Right ventricle myocardium superior (tissue), 1 donor: ENCODE data around the gene ARHGAP24. TPM values are rescaled to one million over a fixed set of nuclear protein-coding genes. Genes with fewer than 3 reads are reported as not detected.
A peak's percentile ranks its signal among the peaks of the same experiment; 100 is the strongest.
"Not testable (repeated sequence)": the region's sequence is repeated elsewhere in the genome, so short reads cannot be mapped to it uniquely, and the experiment has no call there.

Experiments used
- ATAC-seq: fragments of 200-7000 bp; cut with Tn5 transposase; one replicate; pipeline ENCODE4 v1.9.1; 2020; ENCODE audit warnings: mild to moderate bottlenecking; ENCODE audit not compliant: poor library complexity
- DNase-seq: peaks from one replicate; pipeline ENCODE4 v3.0.0-alpha.2; 2020
- intact Hi-C: fragments of 100-400 bp; cut with DNase I; formaldehyde crosslinking; loops from one replicate; pipeline ENCODE4 v1.11.2; 2022
- total RNA-seq: library from RNA; stranded (reverse); fragmentation: NEBNext Ultra II Directional; extraction: Animal tissue kit (Norgen Biotek cat#: 25700); gene quantifications from one replicate; pipeline ENCODE4 v1.2.1, GENCODE V29; 2021
- donor health status: DM: no; HTN: yes; CAD: no; lungs with severe emphysema.

Gene ARHGAP24
- total RNA-seq, 1 donor from 2014 or later = 11.1 TPM

DNA sequence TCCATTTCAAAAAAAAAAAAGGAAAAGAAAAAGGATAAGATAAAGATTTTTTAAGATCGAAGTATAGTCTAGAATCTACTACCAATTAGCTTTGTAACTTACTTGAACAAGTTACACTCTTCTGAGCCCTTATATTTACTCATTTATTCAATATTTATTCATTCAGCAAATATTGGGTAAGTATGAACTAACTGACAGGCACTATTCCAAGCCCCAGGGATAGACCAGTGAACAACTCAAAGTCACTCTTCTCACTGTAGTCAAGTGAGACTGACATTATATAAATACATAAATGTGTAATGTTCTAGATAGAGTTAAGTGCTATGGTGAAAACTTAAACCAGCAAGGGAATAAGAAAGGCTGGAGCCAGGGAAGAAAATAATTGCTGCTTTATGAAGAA, 131.6 kb downstream of the ARHGAP24 start:
- intact Hi-C loops = no loop called here
- ATAC-seq = no peak
- no peak for DNase-seq

DNA sequence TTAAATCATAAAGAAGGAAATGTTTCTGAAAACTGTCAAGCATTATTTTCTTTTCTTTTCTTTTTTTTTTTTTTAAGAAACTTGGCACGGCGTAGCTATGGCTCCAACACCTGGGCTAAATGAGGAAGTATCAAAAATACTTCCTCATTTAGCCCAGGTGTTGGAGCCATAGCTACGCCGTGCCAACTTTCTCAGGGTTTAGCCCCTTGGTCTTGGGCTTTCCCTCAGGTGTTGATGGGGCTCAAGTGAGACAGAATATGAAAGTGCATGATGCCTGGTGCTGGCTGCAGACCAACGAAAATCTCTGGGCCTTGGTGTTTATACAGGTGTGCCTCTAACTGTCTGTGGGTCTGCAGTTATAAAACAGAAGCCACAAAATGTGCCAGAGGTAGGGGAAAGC, 132.7 kb downstream of the ARHGAP24 start:
- DNase-seq = no peak
- intact Hi-C loops = no loop called here
- ATAC-seq = no peak

DNA sequence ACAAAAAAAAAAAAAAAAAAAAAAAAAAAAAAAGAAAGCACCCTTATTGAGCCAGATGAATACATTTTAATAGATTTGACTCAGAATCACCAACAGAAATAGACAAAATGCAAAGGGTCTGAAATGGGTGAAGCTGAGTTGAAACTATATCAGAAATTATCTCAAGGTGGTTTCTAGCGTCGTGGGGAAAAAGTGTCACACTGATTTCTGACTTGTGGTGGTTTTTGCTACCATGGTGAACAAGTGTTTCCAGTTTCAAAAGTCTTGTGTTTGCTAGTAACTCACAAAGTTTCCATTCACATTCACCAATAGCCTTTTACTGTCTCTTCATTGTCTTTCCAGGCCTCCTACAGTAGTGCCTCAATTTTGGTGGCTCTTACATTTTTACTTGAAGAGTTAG, 135.5 kb downstream of the ARHGAP24 start:
- DNase-seq = no peak
- intact Hi-C loops = no loop called here
- no peak for ATAC-seq

DNA sequence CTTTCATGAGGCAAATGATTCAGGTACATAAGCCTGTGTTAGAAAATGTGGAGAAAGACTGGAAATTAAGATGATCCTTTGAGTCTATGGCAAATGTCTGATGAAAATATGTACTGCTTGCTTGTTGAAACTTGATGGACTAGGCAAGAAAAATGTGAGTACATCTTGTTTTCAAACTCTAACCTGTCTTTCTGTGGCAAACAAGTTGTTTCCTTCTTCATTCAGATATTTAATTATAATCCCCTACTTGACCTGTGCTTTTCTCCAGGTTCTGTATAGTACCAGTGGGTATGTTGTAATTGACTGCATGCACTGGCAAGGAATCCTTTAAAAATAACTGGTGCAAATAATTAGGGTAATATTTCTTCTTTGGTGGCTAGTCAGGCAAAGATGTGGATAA, 136.7 kb downstream of the ARHGAP24 start:
- intact Hi-C loops = no loop called here
- ATAC-seq (no peak), DNase-seq (no peak)

DNA sequence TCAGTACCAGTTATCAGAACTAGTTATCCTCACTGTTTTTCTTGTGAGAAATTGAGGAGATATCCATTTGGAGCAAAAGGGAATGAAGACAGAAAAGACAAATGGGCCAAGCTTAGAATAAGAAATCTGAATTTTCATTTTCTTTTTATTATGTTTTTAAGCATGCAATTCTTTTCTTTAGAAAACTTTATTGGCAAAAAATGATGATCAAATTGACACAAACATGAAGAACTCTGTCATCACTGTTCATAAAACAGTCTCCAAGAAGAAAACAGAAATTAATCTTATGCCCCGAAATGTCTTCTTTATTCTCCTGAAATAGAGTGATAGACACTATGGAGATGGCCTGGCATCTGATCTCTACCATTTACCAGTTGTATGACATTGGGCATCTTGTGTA, 139.0 kb downstream of the ARHGAP24 start:
- ATAC-seq (no peak), DNase-seq (no peak)
- intact Hi-C loops = no loop called here

DNA sequence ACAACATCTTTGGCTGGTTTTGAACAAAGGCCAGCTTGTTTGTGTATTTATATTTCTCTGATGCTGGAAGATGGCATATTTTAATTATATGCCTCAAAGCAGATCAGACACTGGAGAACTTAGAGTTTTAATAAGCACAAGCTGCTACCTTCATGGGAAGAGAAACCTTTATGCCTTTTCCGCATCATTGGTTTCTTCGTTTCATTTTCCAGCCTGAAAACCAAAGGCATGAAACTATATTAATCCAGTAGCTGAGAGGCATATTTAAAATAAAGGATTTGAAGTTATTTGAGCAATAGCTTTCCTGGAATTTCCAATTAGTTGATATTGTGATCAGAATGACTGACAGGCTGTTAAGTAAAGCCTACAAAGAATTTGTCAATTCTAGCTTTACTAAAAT, 141.0 kb downstream of the ARHGAP24 start:
- intact Hi-C loops = no loop called here
- DNase-seq = no peak
- no peak for ATAC-seq

DNA sequence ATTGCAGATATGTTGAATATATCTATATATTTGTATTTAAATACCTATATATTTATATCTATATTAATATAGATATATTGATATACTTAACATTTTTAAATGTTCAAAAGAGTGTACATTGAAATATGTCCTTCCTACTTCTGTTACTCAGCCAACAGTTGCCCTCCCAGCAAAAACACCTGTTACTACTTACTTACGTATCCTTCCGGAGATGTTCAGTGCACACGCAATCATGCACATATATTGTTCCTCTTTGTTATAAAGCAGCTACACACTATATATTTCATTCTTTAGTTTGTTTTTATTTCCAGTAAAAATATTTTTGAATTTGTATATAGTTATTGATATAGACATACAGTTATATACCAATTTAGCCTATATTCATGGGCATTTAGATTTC, 142.3 kb downstream of the ARHGAP24 start:
- intact Hi-C loops = no loop called here
- ATAC-seq (no peak), DNase-seq (no peak)

DNA sequence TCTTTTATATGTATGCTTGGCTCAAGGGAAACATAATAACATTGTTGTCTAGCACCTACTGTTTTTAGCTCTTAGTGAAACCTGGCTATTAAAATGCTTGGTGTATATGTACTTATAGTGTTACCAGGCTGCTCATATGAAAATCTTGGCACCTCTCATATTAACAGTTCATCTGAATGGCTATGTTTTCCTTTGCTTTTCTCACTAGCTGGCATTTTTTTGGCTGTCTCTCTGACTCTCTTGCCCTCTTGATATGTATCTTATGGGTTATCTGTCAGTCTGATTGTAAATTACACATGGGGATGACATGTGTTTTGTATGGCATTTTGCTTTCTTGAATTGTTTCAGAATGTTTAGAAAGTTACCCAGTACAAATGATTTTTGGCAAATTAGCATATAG, 158.0 kb downstream of the ARHGAP24 start:
- ATAC-seq (no peak), DNase-seq (no peak)
- intact Hi-C loops = no loop called here

DNA sequence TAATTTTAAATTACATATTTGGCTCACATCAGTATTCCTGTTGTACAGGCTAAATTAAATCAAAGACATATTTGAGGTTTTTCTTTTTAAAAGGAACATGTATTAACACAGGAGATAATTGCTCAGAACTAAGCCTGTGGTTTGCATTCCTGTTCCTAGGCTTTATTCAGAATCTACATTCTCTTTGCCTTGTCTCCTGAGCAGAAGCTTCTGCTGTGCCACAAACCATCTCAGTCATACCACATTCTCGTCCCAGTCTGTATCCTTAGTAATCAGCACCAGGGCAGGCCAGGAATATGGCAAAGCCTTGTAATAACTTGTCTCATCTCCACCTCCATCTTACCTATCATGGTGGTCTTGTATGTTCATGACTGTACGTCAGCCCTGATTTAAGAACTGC, 162.8 kb downstream of the ARHGAP24 start:
- intact Hi-C loops = no loop called here
- ATAC-seq = no peak

DNA sequence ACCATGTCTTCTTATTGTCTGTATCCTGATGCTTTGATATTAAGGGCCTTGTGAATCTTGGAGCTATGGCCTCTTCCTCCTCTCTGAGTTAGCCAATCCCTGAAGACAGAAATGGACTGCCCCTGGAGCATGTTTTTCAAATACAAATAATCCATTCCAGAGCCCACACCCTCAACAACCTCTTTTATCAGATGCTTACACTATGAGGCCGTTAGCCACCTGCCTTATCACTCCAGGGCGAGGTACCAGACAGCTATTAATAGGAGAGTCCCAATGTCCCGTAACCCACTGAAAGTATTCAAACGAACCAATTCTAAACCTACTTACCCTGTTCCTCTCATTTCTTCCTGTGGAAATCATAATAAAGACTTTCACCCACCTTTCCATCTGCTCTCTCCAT, 165.0 kb downstream of the ARHGAP24 start:
- no peak for DNase-seq
- intact Hi-C loops = no loop called here
- no peak for ATAC-seq

More for the DNA sequence above, 162.8 kb downstream of the ARHGAP24 start:
- no peak for DNase-seq

DNA sequence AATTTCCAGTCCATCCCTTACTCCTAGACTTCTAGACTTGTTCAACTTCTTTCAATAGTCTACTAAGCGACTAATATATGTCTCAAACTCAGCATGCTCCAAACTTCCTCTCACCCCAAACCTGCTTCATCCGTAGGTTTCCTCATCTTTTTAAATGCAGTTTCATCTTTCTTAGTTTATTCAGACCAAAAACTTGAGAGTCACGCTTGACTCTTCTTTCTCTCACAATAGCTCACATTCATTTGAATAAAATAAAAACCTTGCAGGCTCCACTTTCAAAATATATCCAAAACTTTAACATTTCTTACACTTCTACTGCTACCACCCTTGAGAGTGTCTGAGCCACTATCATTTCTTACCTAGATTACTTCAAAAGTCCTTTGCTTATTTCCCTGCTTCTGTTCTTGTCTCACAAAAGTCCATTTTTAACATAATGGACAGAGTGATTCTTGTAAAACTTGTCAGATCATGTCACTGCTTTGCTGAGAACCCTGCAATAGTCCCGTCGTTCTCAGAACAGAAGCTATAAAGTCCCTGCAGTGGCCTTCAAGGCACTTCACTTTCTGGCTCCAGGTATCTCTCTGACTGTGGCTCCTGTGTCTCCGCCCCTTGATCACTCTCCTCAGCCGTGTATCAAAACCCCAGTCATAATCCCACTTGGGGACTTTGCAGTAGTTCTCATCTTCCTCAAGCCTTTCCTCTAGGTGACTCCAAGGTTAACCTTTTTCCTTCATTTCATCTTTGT, 167.6 kb downstream of the ARHGAP24 start:
- DNase-seq (no peak), ATAC-seq (no peak)
- intact Hi-C loops = no loop called here

DNA sequence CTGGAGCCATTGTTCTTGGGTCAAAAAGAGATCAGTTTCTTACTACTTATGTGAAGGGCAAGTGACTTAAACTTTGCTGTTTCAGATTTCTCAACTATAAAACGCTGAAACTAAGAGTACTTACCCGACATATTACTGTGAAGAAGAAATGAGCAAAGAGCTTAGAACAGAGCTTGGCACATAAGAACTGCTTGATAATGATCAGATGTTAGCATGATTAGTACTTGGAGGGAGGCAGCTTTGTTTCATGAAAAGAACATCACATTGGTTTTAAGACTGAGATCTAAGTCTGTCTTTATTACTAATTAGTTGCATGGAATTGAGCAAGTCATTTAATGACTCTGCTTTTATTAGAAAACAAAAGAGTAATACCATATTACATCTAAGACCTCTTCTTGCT, 169.1 kb downstream of the ARHGAP24 start:
- intact Hi-C loops = no loop called here
- no peak for ATAC-seq
- no peak for DNase-seq

DNA sequence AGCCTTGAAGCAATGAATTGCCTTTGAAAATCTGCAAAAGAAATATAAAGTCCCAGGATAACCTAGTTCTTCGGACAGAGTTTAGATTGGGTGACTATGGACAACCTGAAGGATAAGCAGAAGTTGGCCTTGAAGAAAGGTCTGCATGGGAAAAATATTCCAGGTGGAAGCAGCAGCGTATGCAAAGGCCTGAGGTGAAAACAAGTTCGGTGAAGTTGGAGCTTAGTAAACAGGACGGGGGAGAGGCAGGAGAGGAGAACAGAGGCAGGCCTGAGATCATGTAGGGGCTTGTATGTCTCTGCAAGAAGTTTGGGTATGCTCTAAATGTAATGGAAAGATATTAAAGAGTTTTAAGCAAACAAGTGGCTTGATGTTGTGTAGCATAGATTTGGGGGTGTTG, 176.0 kb downstream of the ARHGAP24 start:
- intact Hi-C loops = no loop called here
- DNase-seq (no peak), ATAC-seq (no peak)

DNA sequence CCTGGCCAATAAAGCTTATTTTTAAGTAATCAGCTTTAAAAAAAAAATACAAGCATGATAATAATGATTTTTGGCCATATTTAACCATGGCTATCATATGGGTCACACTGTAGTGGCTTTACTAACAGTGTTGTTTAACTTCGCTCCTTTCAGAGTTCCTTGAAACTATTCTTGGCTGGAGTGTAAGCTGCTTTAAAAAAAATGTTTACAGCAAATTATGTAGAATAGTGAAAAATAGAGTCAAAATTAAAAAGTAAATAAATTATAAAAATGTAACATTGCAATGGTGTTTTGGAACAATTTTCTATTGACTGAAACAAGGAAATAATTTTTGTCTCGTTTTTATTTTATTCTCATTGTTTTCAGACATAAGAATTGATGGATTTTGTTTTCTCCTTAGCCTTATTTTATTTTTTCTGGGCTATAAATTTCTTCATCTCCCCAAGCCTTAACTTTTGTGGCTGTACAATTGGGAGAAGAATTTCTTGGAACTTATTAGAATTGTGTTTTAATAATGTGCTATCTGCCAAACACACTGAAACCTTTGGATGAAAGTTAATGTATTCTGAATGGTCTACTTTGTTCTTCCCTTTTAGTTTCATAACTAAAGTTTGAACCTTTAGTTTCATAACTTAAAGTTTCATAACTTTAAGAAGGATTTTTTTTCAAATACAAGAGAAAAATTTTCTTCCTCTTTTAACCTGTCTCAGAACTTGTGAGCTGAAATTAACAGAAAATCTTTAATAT, 182.0 kb downstream of the ARHGAP24 start:
- peak; percentile 68 for ATAC-seq
- intact Hi-C loops = no loop called here

DNA sequence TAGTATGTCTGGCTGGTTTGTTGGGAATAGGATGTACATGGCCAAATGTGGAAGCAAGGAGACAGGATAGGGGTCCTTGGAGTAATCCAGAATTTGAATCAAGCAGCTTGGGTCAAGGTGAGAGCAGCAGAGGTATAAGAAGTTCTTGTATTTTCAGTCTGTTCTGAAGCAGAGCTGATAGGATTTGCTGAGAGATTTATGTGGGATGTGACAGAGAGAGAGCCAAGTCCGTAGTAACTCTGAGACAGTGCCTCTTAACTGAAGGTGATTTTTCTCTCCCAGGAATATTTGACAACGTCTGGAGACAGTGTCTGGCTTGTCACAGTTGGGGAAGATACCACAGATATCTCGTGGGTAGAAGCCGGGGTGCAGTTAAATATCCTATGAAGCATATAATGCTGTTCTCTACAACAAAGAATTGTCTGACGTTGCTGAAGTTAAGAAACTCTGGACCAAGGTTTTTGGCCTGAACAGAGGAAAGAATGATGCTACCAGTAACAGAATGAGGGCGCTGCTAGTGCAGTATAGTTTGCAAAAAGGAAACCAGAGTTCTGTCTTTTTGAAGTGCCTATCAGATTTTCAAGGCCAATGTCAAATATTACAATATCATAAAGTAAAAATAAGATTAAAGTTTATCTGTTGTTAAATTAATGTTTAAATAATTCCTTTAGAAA, 184.0 kb downstream of the ARHGAP24 start:
- DNase-seq = no peak
- intact Hi-C loops = no loop called here
- peak; percentile 55 for ATAC-seq

More for the DNA sequence above, 182.0 kb downstream of the ARHGAP24 start:
- DNase-seq = no peak

DNA sequence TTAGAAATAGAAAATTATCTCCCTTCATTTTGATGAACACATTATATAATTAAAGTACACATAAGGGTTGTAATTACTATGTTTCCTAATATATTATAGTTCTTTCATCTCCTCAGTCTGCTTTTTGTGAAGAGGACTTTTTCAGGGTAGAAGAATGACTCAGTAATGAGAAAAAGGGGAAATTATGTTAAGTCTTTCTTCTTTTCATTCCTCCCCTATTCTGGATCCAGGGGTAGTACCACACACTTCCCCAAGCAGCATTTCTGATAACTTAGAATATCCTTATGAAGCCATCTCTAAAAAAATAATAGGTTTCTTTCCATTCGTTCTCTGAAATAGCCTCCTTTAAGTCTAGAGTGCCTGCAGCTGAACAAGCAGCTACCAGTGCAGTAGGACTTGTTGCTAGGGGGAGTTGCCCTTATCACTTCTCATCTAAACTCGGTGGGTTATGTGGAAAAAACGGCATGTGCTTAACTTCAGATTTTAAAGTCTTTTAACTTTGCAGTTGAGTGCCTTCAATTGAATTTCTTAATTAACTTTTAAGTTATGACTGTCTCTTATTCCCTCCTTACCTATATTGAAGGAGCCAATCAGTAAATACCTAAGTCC, 184.8 kb downstream of the ARHGAP24 start:
- intact Hi-C loops = no loop called here
- no peak for ATAC-seq
- no peak for DNase-seq

DNA sequence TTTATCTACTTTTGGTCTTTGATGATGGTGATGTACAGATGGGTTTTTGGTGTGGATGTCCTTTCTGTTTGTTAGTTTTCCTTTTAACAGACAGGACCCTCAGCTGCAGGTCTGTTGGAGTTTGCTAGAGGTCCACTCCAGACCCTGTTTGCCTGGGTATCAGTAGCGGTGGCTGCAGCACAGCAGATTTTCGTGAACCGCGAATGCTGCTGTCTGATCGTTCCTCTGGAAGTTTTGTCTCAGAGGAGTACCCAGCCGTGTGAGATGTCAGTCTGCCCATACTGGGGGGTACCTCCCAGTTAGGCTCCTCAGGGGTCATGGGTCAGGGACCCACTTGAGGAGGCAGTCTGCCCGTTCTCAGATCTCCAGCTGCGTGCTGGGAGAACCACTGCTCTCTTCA, 191.7 kb downstream of the ARHGAP24 start:
- intact Hi-C loops, ATAC-seq, DNase-seq: not testable (repeated sequence)

DNA sequence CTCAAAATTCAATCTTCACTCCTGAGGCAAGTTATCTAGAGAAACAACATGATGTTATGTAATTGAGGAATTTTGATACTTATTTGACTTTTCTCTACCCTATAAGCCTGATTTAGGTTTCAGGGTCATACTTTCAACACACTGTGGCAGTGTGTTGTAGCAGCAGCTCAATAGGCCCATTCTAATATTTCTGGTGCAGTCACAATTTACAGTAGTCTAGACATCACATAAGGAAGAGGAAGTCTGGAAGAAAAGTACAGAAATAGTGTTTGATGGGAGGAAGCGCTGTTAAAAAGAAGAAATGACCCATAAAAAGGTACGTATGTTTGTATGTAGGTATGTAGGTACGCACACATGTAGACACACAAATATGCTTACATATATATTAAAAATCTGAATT, 194.3 kb downstream of the ARHGAP24 start:
- no peak for ATAC-seq
- intact Hi-C loops = no loop called here
- DNase-seq = no peak

DNA sequence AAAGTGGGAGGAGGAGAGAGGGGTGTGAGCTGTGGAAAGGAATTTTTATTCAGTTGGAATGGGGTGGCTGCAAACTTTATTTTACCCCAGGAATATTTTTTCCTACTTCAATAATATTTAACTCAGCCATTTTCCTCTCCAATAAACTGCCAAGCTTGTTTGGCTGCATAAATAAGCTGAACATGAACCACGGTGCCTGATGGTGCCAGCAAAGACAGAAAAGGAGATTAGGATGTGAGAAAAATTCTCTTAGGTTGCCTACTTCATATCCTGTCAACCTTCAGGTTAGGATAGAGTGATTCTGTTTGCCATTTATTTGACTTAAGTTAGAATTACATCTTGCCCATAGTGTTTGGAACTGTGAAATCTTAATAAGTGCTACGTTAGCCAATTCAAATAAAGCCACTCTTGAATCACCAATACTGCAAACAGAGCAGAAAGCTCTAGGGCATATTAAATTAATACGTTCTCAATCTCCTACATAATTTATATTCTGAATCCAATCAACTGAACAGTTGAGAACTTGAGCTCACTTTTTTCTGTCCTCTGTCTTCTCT, 195.1 kb downstream of the ARHGAP24 start:
- intact Hi-C loops = no loop called here
- ATAC-seq (no peak), DNase-seq (no peak)
